Measurements from ENCODE around the gene MCF2L.

DNA sequence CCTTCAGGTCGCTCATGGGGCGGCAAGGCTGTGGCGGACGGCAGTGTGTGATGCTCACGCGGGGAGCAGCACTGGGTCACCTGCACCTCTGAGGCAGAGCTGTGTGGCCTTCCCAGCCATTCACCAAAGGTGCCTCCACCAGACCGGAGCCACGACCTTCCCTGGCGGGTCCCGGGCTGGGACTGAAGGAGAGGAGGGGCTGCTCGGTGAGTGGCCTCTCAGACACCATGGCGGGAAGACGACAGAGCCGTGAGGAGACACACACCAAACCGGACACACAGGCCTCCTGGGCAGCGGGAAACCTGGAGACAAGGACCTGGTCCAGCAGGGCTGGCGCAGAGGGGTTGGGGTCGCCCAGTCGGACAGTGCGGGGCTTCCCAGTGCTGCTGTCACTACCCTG, 7.5 kb downstream of the MCF2L start:
- TF ChIP-seq, protein P1, sequence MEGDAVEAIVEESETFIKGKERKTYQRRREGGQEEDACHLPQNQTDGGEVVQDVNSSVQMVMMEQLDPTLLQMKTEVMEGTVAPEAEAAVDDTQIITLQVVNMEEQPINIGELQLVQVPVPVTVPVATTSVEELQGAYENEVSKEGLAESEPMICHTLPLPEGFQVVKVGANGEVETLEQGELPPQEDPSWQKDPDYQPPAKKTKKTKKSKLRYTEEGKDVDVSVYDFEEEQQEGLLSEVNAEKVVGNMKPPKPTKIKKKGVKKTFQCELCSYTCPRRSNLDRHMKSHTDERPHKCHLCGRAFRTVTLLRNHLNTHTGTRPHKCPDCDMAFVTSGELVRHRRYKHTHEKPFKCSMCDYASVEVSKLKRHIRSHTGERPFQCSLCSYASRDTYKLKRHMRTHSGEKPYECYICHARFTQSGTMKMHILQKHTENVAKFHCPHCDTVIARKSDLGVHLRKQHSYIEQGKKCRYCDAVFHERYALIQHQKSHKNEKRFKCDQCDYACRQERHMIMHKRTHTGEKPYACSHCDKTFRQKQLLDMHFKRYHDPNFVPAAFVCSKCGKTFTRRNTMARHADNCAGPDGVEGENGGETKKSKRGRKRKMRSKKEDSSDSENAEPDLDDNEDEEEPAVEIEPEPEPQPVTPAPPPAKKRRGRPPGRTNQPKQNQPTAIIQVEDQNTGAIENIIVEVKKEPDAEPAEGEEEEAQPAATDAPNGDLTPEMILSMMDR (IDR thresholded peaks at IDR 0.05; ENCODE audit: low read depth, low read length) = no peak
- no peak for TF ChIP-seq EZH2phosphoT487 (IDR thresholded peaks at IDR 0.05; ENCODE audit: low read depth)

All from OCI-LY3 (cell line).